AG04449 (cell line): ENCODE results near the gene ABLIM2.

Source experiments
- CTCF ChIA-PET: fragments of 350-600 bp; formaldehyde crosslinking; extraction: SDS; loops from one replicate; lab custom pipeline; 2021; ENCODE audit warnings: antibody characterized with exemption; lab: Yijun Ruan, JAX
- POLR2A ChIA-PET: fragments of 400-600, 350-600 bp; formaldehyde crosslinking; extraction: SDS; loops from one replicate; lab custom pipeline; 2020; ENCODE audit warnings: antibody characterized with exemption, inconsistent platforms; lab: Yijun Ruan, JAX
- DNase-seq: peaks from one replicate; pipeline ENCODE4 v3.0.0-alpha.2; 2010; ENCODE audit warnings: low read depth, low spot score
- H3K4me3 ChIP-seq: 2 replicates; pipeline ENCODE4 v1.5.1; 2011; ENCODE audit warnings: low read depth, mild to moderate bottlenecking, control low read depth, low read length
- CTCF ChIP-seq: IDR thresholded peaks from one replicate; pipeline ENCODE4 v1.5.1; 2011; ENCODE audit warnings: mild to moderate bottlenecking, moderate library complexity, low read length, control low read depth, inconsistent platforms; ENCODE audit not compliant: insufficient read depth; ENCODE audit errors: missing control alignments

ABLIM2 gene

GRCh38 chr4:8188743-8189550, 30.3 kb upstream of the ABLIM2 start:
- TF ChIP-seq CTCF: no peak
- POLR2A ChIA-PET: no interaction called here
- no peak for DNase-seq
- H3K4me3 ChIP-seq: no peak overlapping the region
- CTCF ChIA-PET: interaction anchor here (1.7 to 2.3 kb wide), 2 partner anchors 13 to 214 kb away, joined by 5 to 9 read pairs; no protein-coding TSS in a partner anchor

DNA sequence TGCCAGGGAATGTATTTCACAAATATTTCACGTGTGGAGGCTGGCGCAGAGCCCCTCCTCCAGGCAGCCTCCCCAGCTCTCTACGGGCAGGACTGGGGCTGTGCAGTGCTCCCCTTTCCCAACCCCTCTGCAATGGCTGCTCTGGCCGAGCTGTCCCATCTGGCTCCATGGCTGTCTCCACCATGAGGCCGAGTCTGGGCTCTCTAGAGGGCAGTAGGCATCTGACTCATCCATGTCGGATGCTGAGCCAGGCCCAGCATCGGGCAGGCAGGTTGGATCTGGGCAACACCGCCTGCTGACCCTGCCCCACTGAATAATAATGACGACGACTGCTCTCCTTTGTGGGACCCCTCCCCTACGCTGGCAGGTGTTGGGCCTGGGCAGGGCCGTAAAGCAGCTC, 29.5 kb upstream of the ABLIM2 start:
- ChIA-PET POLR2A (no interaction called here), CTCF (interaction anchor here (1.0 to 2.3 kb wide), 3 partner anchors 9 to 214 kb away, joined by 4 to 9 read pairs (median 5); no protein-coding TSS in a partner anchor)
- no peak for DNase-seq
- no peak for TF ChIP-seq CTCF
- H3K4me3 ChIP-seq: no peak overlapping the region

- no peak overlapping the region for H3K4me3 ChIP-seq
- ChIA-PET CTCF (interaction anchor here (1.1 to 1.9 kb wide), 2 partner anchors 9 to 217 kb away, joined by 3 to 19 read pairs; no protein-coding TSS in a partner anchor), POLR2A (no interaction called here)
- TF ChIP-seq CTCF: no peak
- DNase-seq: no peak
Measured at GRCh38 chr4:8185930-8186329, 27.3 kb upstream of the ABLIM2 start.

DNA sequence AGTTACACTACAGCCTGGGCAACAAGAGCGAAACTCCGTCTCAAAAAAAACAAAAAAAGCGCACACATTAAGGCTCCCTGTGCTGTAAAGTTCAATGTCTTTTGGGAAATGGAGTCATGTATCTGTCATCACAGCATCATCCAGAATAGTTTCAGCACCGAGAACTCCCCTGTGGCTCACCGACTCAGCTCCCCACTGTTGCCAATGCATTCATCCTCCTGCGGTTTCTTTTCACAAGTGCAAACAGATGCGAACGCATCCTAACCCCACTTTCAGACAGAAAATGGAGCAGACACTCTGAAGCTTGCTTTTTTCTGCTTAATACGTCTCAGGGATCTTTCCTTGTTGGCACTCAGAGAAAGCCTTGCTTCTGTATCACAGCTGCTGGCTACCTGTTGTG, 26.7 kb upstream of the ABLIM2 start:
- POLR2A ChIA-PET: no interaction called here
- TF ChIP-seq CTCF: no peak
- DNase-seq: peak; percentile 46
- H3K4me3 ChIP-seq: no peak overlapping the region
- CTCF ChIA-PET: interaction anchor here (1.9 kb wide), 1 partner anchor 9 kb away, joined by 19 read pairs; no protein-coding TSS in a partner anchor

DNA sequence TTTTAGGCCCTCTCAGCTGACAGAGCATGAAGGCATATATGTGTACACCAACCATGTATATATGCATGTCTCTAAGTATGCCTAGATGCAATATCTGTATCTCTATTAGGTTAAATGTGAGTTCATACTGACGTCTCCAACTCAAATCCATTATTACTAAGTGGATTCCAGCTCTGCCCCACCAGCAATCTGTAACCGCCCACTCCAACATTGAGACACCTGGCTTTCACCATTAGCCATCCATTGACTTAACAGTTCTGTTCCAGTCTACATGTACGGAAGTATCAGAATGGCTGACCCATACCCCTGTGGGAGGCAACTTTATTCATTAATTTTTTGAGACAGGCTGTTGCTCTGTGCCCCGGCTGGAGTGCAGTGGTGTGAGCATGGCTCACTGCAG, 25.4 kb upstream of the ABLIM2 start:
- ChIA-PET POLR2A (no interaction called here), CTCF (no interaction called here)
- TF ChIP-seq CTCF: no peak

GRCh38 chr4:8182858-8183725, 24.5 kb upstream of the ABLIM2 start:
- TF ChIP-seq CTCF: no peak
- CTCF ChIA-PET: no interaction called here
- H3K4me3 ChIP-seq: no peak overlapping the region
- no peak for DNase-seq
- POLR2A ChIA-PET: no interaction called here

More for the DNA sequence above, 25.4 kb upstream of the ABLIM2 start:
- no peak for DNase-seq
- H3K4me3 ChIP-seq: no peak overlapping the region
